HG03039 (cell line): ENCODE results near the gene PCSK9.
"Not testable (repeated sequence)": the region's sequence is repeated elsewhere in the genome, so short reads cannot be mapped to it uniquely, and the experiment has no call there.

ENCODE experiments used
- ATAC-seq: cut with Tn5 transposase; IDR thresholded peaks from one replicate; pipeline ENCODE4 v1.9.1; 2021; ENCODE audit warnings: mild to moderate bottlenecking, moderate library complexity; ENCODE audit not compliant: unreplicated experiment

PCSK9 gene

DNA sequence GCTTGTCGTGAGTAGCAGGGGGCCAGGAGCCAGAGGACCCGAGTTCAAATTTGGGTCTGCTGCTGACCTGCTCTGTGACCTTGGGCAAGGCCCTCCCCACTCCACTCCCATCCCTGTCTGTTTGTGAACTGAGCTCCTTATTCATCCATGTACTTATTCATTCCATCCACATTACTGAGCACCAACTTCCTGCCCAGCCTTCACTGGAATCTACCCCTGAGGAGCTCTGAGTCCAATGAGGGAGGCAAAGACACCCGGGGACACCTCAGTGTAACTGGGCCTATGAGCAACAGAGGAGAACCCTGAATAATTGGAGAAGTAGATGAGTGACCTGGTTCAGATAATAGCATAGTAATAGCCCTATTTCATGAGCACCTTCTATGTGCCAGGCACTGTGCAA is 31.7 kb upstream of the PCSK9 start:
- ATAC-seq: no peak

DNA sequence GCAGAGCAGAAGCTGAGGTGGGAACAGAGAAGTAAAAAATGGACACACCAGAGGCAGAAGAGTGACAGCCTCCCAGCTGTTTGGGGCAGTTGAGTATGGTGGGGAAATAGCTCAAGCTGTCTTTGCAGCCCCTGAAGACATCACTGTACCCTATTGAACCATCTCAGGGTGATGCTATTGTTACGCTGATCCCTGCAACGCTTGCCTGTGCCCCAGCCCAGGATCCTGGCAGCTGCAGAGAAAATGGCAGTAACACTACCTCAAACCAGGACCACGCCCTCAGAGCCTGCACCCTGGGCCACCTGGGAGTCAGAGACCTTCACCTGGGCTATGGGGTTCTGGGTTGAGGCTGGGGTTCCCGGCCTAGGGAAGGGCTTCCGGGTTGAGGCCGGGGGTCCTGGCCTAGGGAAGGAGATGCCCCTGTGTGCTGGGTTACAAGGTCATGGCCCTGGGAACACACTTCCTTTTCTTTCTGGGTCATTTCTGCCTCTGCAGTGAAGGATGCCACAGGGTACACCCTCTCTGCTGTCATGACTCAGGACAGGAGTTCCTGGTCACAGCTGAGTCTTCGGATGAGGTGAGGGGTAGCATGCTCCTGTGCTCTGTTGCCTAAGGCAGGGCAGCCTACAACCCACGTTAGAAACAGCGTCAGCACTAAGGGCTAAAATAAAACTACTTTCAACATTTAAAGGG is 29.0 kb upstream of the PCSK9 start:
- no peak for ATAC-seq

DNA sequence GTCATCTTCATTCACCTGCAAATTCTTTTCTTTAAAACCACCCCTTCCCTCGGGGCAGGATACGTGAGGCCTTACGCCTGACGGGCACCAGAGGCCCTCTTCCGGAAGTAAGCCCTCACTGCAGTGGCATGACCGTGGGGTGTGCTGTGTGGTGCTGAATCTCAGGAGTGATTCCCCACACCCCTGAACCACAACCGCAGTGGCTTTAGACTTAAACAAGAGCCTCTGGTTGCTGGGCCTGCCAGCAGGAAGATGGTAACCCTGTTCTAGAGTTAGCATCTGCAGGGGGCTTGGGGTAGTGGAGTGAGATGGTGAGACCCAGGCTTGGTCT is 28.5 kb upstream of the PCSK9 start:
- ATAC-seq: no peak

DNA sequence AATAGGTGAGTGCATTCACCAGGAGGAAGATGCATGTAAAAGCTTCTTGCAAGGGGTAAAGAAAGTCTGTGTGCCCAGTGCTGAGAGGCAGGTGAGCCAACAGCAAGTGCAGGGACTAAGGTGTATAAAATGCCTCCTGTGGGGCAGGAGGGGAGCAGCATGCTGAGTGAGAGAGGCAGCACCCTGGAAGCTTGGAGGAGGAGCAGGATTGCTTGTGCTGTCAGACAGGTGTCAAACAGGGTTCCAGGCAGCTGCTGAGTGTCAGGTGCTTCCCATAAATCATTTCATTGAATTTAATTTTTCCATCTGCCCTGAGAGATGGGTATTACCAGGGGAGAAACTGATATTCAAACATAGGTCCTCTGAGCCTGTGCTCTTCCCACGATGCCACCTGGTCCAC is 26.7 kb upstream of the PCSK9 start:
- ATAC-seq: no peak

DNA sequence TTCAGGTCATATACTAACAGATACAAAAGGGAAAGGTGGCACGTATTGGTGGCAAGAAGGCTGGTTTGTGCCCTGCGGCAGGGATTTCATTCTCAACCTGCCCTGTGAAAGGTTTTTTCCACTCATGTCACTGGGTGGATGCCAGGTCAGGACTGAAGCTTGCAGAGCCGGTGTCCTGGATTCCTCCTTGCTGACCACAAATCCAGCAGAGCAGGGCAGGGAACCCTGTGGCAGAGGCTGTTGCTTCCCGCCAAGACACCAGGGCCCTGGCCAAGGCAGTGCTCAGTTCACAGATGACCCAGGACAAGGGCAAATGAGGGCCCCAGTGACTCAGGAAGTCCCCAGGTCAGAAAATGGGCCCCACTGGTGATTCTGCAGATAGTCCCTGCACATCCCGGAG is 24.2 kb upstream of the PCSK9 start:
- no peak for ATAC-seq

DNA sequence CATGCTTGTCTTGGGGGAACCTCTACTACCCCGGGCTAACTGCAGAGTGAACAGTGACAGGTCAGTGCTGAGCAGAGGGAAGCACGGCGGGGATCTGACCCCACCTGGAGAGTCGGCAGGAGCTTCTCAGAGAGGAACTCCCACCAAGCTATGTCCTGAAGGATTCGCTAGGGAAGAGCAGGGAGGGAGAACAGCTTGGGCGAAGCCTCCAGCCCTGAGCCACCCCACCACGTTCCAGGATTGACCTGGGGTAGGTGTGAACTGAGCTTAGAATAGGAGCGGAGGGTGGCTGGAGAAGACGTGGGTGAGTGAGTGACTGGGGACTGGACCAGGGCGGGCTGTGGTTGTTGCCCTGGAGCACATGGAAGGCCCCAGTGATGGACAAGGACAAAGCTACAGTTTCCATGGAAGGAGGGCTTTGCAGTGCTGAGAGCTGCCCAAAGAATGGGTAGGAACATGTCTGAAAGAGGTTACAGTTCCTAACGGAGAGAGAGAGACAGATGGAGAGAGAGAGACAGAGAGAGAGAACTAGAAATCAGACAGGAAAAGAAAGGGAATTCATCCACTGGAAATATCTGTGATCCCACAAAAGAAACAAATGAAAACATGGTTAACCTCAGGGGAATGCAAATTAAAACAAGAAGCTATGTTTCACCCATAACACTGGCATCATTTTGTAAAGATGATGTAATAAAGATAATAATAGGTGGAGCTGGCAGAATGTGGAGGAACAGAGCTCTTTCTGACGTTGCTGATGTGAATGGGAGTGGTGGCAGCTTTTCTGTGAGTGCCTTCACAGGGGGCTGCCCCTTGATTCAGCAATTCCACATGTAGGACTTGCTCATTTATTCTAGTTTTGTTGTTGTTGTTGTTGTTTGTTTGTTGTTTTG is 23.4 kb upstream of the PCSK9 start:
- no peak for ATAC-seq

DNA sequence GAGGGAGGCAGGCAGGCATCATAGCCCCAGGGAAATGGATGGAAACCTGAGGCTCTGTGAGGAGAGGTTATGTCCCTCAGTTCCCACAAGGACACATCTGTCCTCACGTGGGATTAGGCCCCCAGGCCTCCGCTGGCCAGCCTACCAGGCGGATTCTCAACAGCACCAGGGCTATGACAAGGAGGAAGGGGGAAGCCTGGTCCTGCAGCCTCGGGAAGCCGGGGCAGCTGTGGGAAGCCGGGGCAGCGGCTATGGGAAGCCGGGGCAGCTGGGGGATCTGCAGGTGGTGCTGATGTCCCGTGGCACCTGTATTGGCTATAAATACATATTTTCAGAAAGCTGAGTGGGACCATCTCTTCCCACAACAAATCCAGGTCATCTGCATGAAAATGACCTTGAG is 21.0 kb upstream of the PCSK9 start:
- ATAC-seq: no peak

DNA sequence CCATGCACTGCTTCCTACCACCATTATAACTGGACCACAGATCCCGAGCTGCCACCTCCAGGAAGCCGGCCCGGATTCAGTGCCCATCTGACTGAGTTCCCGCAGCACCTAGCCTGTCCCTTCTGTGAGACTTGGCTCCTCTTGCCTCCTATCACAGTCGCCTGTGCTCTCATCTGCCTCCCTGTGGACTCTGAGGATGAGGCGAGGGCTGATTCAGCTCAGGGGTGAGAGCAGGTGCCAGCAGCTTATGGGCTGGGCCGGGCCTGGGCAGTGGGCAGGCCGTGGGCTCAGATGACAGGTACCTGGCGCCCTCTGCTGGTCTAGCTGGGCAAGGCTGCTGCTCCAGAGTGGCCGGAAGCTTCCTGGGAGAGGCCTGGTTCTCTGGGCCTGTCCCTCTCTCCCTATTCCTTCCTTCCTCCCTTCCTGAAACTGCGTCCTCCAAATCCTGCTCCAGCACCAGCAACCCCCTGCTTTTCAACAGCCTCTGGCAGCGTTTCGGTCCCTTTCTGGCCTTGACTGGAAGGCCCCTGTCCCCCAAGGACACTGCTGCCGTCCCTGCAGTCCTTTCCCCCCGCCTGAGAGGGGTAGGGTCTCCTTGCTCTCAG is 17.3 kb upstream of the PCSK9 start:
- ATAC-seq: peak; percentile 72

DNA sequence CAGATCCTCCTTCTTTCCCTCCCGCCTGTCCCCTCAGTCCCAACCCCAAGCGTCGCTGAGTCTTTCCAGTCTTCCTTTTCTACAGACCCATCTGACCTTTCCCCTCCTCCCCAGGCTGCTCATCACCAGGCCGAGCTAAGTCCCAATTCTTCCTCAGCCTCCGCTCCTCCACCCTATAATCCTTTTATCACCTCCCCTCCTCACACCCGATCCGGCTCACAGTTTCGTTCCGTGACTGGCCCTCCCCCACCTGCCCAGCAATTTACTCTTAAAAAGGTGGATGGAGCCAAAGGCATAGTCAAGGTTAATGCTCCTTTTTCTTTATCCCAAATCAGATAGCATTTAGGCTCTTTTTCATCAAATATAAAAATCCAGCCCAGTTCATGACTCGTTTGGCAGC is 15.2 kb upstream of the PCSK9 start:
- not testable (repeated sequence) for ATAC-seq

DNA sequence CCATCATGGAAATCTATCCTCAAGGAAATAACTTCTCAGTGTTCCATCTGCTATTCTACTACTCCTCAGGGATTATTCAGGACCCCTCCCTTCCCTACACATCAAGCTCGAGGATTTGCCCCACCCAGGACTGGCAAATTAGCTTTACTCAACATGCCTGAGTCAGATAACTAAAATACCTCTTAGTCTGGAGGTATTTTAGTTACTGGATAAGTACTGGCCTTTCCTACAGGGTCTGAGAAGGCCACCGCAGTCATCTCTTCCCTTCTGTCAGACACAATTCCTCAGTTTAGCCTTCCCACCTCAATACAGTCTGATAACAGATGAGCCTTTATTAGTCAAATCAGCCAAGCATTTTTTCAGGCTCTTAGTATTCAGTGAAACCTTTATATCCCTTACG is 12.7 kb upstream of the PCSK9 start:
- ATAC-seq: not testable (repeated sequence)

DNA sequence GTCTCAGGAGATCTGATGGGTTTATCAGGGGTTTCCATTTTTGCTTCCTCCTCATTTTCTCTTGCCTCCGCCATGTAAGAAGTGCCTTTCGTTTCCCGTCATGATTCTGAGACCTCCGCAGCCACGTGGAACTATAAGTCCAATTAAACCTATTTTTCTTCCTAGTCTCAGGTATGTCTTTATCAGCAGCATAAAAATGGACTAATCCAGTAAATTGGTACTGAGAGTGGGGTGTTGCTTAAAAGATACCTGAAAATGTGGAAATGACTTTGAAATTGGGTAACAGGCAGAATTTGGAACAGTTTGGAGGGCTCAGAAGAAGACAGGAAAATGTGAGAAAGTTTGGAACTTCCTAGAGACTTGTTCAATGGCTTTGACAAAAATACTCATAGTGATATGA is 8.2 kb upstream of the PCSK9 start:
- ATAC-seq: not testable (repeated sequence)

DNA sequence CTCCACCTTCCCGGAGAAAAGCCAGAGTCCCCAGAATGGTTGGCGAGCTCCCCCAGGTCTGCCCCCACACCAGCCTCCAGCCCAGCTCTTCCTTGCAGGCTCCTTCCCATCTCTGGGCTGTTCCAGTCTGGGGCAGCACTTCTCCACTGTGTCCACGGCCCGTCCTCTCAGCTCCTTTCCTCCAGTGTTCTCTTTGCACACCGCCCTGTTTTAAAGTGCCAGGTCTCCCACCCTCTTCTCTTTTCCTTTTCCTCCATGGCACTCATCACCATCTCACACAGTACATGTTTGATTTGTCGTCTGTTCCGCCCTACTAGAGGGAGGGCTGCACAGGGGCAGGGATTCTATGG is 6.1 kb upstream of the PCSK9 start:
- ATAC-seq: no peak

DNA sequence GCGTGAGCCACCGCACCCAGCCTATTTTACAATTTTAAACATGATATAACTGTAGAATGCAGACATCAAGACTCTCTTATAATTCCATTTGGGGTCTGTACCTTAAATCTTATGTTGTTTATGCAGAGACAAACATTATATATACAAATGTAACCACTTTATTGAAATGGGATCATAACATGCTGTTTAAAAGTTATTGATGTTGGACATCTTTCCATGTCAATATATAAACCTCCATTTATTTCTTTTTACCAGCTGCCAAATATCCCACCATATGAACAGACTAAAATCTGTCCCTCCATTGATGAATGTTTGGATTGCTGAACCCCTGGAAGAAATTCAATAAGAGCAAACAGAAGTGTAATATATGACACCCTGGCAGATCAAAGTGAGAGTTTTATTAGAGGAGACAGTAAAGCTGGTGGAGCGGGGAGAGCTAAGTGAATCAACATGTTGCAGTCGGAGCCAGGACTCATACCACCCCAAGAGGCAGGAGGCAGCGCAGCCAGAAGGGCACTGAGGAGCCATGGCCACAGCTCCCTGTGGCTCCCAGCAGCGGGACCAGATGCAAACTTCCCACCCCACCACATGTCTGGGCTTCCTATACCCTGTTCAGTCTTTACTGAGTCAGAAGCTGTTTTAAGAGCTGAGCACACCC is 4.7 kb upstream of the PCSK9 start:
- no peak for ATAC-seq

DNA sequence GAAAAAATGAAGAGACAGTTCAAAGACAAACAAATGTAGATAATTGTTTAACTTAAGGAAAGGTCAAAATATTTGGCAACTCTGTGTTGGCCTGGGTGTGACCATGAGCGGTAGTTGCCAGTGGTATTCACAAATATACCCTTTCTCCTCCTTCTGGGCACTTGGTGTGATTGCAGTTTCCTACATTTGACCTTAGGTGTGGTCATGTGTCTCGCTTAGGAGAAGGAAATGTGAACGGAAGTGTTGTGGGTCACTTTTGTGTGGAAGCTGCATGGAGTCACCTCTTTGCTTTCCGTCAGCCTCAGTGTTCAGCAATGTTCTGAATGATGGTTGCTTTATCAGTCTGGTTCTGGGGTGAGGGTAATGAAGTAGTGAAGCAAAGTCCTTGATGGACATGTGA is 3.4 kb upstream of the PCSK9 start:
- ATAC-seq: no peak

DNA sequence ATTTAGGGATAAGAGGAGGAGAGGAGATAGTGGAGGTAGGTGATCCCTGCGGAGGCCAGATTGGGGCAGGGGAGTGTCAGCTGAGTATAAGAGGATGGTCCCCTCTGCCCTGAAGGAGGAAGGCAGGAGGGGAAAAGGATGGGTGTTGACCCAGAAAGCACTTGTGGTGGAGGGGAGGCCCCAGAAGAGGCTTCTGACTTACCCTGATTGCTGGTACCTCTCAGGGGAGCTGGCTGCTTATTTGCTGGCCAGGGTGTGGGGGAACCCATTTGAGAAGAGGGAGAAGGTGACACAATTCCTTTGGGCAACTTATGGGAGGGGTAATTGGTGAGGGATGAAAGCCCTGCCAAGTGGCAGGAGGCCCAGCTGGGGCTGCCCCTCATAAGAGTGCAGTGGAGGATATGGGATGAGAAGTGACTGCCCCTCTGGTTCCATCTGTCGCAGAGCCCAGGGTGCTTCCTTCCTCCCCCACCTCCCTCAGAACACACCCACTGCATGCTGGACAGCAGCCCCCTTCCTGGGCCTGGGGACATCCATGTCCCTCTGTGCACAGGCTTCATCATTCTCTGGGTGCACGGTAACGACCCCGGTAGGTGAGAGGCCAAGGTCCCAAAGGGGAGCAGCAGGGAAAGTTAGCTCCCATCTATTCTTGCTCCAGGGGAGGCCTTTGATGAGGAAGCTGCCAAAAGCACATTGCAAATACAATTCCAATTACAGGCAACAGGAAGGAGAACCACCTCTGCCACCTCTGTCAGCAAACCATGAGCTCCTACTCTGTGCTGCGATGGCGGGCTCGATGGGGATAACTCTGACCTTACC is 1.4 kb upstream of the PCSK9 start:
- no peak for ATAC-seq

DNA sequence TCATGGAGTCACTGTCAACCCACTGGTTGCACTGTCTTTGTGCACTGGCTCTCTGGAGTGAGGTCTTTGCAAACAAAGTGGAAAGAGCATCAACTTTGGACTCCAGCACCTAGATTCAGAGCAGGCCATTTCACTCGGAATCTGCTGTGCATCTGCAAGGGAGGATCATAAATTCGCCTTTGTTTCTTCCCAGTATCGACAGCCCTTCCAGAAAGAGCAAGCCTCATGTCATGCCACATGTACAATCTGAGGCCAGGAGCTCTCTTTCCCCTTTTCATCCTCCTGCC is 853 bp upstream of the PCSK9 start:
- no peak for ATAC-seq

DNA sequence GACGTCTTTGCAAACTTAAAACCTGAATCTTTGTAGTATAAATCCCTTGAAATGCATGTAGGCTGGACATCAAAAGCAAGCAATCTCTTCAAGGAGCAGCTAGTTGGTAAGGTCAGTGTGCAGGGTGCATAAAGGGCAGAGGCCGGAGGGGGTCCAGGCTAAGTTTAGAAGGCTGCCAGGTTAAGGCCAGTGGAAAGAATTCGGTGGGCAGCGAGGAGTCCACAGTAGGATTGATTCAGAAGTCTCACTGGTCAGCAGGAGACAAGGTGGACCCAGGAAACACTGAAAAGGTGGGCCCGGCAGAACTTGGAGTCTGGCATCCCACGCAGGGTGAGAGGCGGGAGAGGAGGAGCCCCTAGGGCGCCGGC is 390 bp upstream of the PCSK9 start:
- no peak for ATAC-seq

DNA sequence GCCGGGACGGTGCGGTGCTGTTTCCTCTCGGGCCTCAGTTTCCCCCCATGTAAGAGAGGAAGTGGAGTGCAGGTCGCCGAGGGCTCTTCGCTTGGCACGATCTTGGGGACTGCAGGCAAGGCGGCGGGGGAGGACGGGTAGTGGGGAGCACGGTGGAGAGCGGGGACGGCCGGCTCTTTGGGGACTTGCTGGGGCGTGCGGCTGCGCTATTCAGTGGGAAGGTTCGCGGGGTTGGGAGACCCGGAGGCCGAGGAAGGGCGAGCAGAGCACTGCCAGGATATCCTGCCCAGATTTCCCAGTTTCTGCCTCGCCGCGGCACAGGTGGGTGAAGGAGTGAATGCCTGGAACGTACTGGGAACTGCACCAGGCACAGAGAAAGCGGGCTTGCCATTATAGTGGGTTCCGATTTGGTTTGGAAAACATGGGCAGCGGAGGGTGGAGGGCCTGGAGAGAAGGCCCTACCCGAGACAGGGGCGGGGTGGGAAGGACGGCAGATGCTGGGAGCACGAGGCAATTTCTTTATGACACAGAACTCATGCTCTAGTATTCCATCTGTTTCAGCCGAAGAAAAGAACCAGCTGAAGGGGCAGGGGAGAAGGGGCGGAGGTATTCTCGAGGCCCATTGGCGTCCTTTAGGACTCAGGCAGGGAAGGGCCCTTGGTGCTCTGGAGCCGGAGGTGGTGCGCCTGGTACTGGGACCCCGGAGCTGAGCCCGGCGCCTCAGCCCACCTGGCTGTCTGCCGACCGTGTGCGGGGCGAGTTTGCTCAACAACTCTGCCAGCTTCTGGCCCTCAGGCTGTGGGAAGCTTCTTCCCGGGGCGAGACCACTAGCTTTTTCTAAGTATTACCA is 960 bp downstream of the PCSK9 start:
- ATAC-seq: no peak

DNA sequence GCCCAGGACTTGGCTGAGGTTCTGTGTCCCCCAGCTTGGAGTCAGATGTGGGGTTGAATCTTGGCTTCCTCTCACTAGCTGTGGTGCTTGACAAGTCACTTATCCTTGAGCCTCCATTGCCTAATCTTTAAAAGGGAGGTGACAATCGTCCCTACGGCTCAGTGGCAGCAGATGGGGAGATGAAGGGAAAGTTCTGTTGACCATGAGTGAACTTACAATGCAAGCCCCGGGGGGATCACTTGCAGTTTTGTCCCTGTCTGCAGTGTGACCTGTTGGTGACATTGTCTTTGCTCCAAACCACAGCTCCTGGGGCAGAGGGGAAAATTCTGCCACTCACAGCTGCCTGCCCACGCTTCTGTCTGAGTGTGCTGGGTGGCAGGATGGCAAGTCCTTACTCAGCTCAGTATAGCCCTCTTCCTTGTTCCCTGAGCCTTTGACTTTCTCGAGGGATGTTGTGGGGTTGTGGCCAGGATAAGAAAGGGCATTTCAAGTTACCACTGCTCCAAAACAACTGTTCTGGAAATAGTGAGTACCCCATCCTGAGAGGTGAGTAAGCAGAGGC is 1.7 kb downstream of the PCSK9 start:
- no peak for ATAC-seq

DNA sequence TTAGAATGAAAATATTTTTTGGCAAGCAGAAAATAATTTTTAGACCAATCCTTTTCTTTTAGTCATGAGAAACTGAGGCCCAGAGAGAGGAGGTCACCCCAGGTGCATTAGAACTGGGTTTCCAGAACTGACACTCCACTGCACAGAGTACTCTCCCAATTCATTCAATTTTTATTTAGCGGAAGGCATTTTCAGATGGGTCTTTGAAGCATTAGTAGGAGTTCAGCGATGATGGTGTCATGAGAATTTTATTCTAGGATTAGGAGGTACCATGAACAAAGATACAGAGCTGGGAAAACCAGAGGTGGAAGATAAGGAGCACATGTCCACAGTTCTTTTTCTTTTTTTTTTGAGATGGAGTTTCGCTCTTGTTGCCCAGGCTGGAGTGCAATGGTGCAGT is 2.3 kb downstream of the PCSK9 start:
- ATAC-seq: no peak
